ENCODE data around the gene PVALEF.

- TF ChIP-seq POLR2A (IDR thresholded peaks at IDR 0.05; ENCODE audit: low read length) (no peak), GATA1 (IDR thresholded peaks at IDR 0.05; ENCODE audit: low read depth, low read length) (no peak)
Observed at GRCh38 chr17:81223762-81224130, 58.4 kb downstream of the PVALEF start.
